Cardiac fibroblast (primary cell): Measurements from ENCODE around the gene KLK14.

Source experiments
- DNase-seq, 2 donors: peaks; one replicate each; pipeline versions ENCODE4 v3.0.0 to v3.0.0-alpha.2; 2010; ENCODE audit warnings: low read depth in 2 of 2
- H3K4me3 ChIP-seq, 2 donors: replicated peaks in 1 of 2; 1 replicate in 1 of 2; 2 replicates in 1 of 2; pipeline ENCODE4 v1.5.1; 2011; ENCODE audit warnings: low read depth in 2 of 2, low read length in 2 of 2, mild to moderate bottlenecking in 2 of 2, moderate library complexity in 1 of 2
- CTCF ChIP-seq: IDR thresholded peaks from one replicate; pipeline ENCODE4 v1.5.1; 2011; ENCODE audit warnings: low read depth, mild to moderate bottlenecking, low read length, inconsistent platforms

The KLK14 gene

GRCh38 chr19:51060336-51060735, 22.4 kb downstream of the KLK14 start:
- no peak overlapping the region for H3K4me3 ChIP-seq
- TF ChIP-seq CTCF = no peak
- DNase-seq = no peak

- H3K4me3 ChIP-seq = no peak overlapping the region
- TF ChIP-seq CTCF = no peak
- no peak for DNase-seq
Observed at GRCh38 chr19:51059715-51060114, 23.0 kb downstream of the KLK14 start.

- no peak for TF ChIP-seq CTCF
- H3K4me3 ChIP-seq = no peak overlapping the region
- no peak for DNase-seq
Observed at GRCh38 chr19:51055866-51056265, 26.8 kb downstream of the KLK14 start.

GRCh38 chr19:51047031-51047335, 35.7 kb downstream of the KLK14 start:
- H3K4me3 ChIP-seq = no peak overlapping the region
- DNase-seq = no peak
- no peak for TF ChIP-seq CTCF

GRCh38 chr19:51044327-51044726, 38.4 kb downstream of the KLK14 start:
- TF ChIP-seq CTCF = no peak
- no peak overlapping the region for H3K4me3 ChIP-seq
- no peak for DNase-seq

GRCh38 chr19:51043497-51043896, 39.2 kb downstream of the KLK14 start:
- TF ChIP-seq CTCF = no peak
- H3K4me3 ChIP-seq = no peak overlapping the region
- DNase-seq = no peak

GRCh38 chr19:51040151-51040550, 42.5 kb downstream of the KLK14 start:
- TF ChIP-seq CTCF = no peak
- no peak for DNase-seq
- no peak overlapping the region for H3K4me3 ChIP-seq
